HEK293 (cell line): ENCODE data around the gene CARS1.

Experiments used
- CTCF ChIA-PET: fragments of 350-600 bp; formaldehyde crosslinking; extraction: SDS; loops from one replicate; lab custom pipeline; 2021; ENCODE audit warnings: antibody characterized with exemption; lab: Yijun Ruan, JAX
- POLR2A ChIA-PET: fragments of 300-600 bp; formaldehyde crosslinking; extraction: SDS; loops from one replicate; lab custom pipeline; 2020; ENCODE audit warnings: antibody characterized with exemption, inconsistent platforms; lab: Yijun Ruan, JAX
- H3K27ac ChIP-seq: fragments of 200-500 bp; sonication (Bioruptor generic); 2 replicates; pipeline ENCODE4 v1.5.1; 2014; ENCODE audit warnings: low read depth, low read length, control low read depth, inconsistent platforms; ENCODE audit errors: extremely low read depth
- H3K36me3 ChIP-seq, 2 experiments: fragments of 200-500 bp in 1 of 2; sonication (Bioruptor generic) in 1 of 2; 1 replicate in 1 of 2; 2 replicates in 1 of 2; pipeline ENCODE4 v1.5.1; 2014 to 2017; ENCODE audit warnings: inconsistent platforms in 2 of 2, low read length in 2 of 2; ENCODE audit not compliant: control insufficient read depth in 2 of 2, insufficient read depth in 1 of 2
- H3K4me1 ChIP-seq: fragments of 200-500 bp; sonication (Bioruptor generic); 2 replicates; pipeline ENCODE4 v1.5.1; 2014; ENCODE audit warnings: mild to moderate bottlenecking, low read length, inconsistent platforms; ENCODE audit not compliant: control insufficient read depth, insufficient read depth
- H3K4me3 ChIP-seq: 2 replicates; pipeline ENCODE4 v1.5.1; 2011; ENCODE audit warnings: low read depth, mild to moderate bottlenecking, control low read depth, low read length, moderate library complexity
- H3K9me3 ChIP-seq: fragments of 200-500 bp; sonication (Bioruptor generic); 2 replicates; pipeline ENCODE4 v1.5.1; 2014; ENCODE audit warnings: low read depth, low read length, inconsistent platforms; ENCODE audit not compliant: control insufficient read depth, insufficient read depth
- KLF10 ChIP-seq: fragments of 450-650 bp; IDR thresholded peaks from 2 replicates; pipeline ENCODE4 v1.5.1; 2018; ENCODE audit warnings: missing biosample characterization, mild to moderate bottlenecking, missing genetic modification characterization
- SP7 ChIP-seq: fragments of 450-650 bp; formaldehyde crosslinking; IDR thresholded peaks from 2 replicates; pipeline ENCODE4 v1.5.1; 2016; ENCODE audit warnings: missing biosample characterization, missing genetic modification characterization
- ZBTB7A ChIP-seq: fragments of 450-650 bp; formaldehyde crosslinking; IDR thresholded peaks from 2 replicates; pipeline ENCODE4 v1.5.1; 2016; ENCODE audit warnings: low read depth, missing biosample characterization, missing genetic modification characterization
- ZNF16 ChIP-seq: fragments of 450-650 bp; formaldehyde crosslinking; IDR thresholded peaks from 2 replicates; pipeline ENCODE4 v1.5.1; 2016; ENCODE audit warnings: low read depth, missing biosample characterization, missing genetic modification characterization
- ZNF169 ChIP-seq: fragments of 450-650 bp; formaldehyde crosslinking; IDR thresholded peaks from 2 replicates; pipeline ENCODE4 v1.5.1; 2016; ENCODE audit warnings: missing biosample characterization, missing genetic modification characterization
- ZNF416 ChIP-seq: fragments of 450-650 bp; formaldehyde crosslinking; IDR thresholded peaks from 2 replicates; pipeline ENCODE4 v1.5.1; 2016; ENCODE audit warnings: missing biosample characterization, missing genetic modification characterization
- ZNF514 ChIP-seq: fragments of 450-650 bp; formaldehyde crosslinking; IDR thresholded peaks from 2 replicates; pipeline ENCODE4 v1.5.1; 2016; ENCODE audit warnings: missing biosample characterization, missing genetic modification characterization
- ZNF544 ChIP-seq: fragments of 450-650 bp; formaldehyde crosslinking; IDR thresholded peaks from 2 replicates; pipeline ENCODE4 v1.5.0; 2017; ENCODE audit warnings: missing biosample characterization, missing genetic modification characterization
- ZNF610 ChIP-seq: fragments of 450-650 bp; formaldehyde crosslinking; IDR thresholded peaks from 2 replicates; pipeline ENCODE4 v1.5.1; 2016; ENCODE audit warnings: missing biosample characterization, missing genetic modification characterization, borderline replicate concordance
- ZNF626 ChIP-seq: fragments of 450-650 bp; sonication (Bioruptor Pico); formaldehyde crosslinking; IDR thresholded peaks from 2 replicates; pipeline ENCODE4 v1.5.1; 2018; ENCODE audit warnings: missing biosample characterization, missing genetic modification characterization, inconsistent platforms
- ZNF660 ChIP-seq: fragments of 450-650 bp; IDR thresholded peaks from 2 replicates; pipeline ENCODE4 v1.5.1; 2018; ENCODE audit warnings: missing biosample characterization, mild to moderate bottlenecking, missing genetic modification characterization
- ZNF837 ChIP-seq: fragments of 450-650 bp; formaldehyde crosslinking; IDR thresholded peaks from 2 replicates; pipeline ENCODE4 v1.5.1; 2016; ENCODE audit warnings: missing biosample characterization, missing genetic modification characterization
- TF ChIP-seq, protein P1 (sequence below): fragments of 450-650 bp; formaldehyde crosslinking; IDR thresholded peaks from 2 replicates; pipeline ENCODE4 v1.5.1; 2016; ENCODE audit warnings: missing biosample characterization, missing genetic modification characterization
- TF ChIP-seq, protein P2 (sequence below): fragments of 450-650 bp; formaldehyde crosslinking; optimal IDR thresholded peaks from 2 replicates; pipeline ENCODE3; 2016; ENCODE audit warnings: missing biosample characterization, mild to moderate bottlenecking, missing genetic modification characterization
- TF ChIP-seq, protein P3 (sequence below): IDR thresholded peaks from 2 replicates; pipeline ENCODE4 v1.6.1; 2011; ENCODE audit warnings: mild to moderate bottlenecking, low read depth, low read length, borderline replicate concordance
- TF ChIP-seq, protein P4 (sequence below): fragments of 450-650 bp; formaldehyde crosslinking; IDR thresholded peaks from 2 replicates; pipeline ENCODE4 v1.5.0; 2017; ENCODE audit warnings: missing biosample characterization, missing genetic modification characterization, borderline replicate concordance

Gene CARS1

DNA sequence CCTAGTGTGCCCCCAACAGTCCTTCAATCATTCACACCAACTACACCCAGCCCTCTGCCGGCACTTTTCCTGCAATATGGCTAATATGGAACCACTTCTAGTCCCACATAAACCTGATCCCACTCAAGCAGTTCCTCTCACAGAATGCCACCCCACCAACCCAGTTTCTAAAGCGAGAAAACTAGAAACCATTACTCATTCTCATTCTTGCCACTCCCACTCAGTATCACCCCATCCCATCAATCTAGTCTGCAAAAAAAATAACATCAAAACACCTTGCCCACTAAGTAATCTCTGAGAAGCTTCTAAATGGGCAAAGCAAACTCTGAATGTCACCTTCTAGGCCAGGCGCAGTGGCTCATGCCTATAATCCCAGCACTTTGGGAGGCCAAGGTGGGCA lies 83.0 kb downstream of the CARS1 start:
- Histone ChIP-seq H3K4me3 (no peak overlapping the region), H3K36me3 (peaks cover 22 to 100% of the 10 kb centered on the region in 2 experiments), H3K27ac (no peak overlapping the region), H3K4me1 (no peaks in the 10 kb centered on the region), H3K9me3 (no peaks in the 10 kb centered on the region)
- TF ChIP-seq KLF10, result no peak
- TF ChIP-seq ZNF514, result no peak
- TF ChIP-seq ZNF837 (tag by site-specific recombination), result no peak
- POLR2A ChIA-PET, result no interaction called here
- CTCF ChIA-PET, result interaction anchor here (1.4 to 2.1 kb wide), 3 partner anchors 9 to 117 kb away, joined by 4 to 17 read pairs (median 8); no protein-coding TSS in a partner anchor

DNA sequence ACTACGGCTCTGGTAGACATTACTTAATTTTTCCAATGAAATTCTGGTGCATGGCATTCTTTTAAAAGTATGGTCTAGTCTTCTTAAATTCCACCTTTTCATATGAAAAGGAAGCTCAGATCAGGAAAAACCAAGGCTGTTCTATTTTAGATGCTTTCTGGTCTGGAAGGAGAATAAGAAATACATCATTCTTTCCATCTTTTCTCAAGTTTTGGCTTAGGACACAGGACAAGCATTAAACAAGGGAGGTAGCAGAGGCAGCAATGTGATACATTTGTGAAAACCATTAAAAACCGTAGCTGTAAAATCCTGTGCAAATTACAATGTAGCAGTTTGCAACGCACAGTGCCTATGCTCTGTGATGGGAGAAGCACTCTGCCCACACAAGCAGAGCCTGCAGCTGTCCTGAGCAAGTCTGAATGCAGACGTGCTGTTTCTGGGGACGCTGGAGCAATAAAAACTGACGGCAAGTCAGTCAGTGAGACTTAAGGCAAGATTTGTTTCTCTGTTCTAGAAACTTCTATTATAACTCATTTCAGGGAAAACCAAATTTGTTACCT lies 88.8 kb downstream of the CARS1 start:
- POLR2A ChIA-PET, result no interaction called here
- TF ChIP-seq, protein P1, sequence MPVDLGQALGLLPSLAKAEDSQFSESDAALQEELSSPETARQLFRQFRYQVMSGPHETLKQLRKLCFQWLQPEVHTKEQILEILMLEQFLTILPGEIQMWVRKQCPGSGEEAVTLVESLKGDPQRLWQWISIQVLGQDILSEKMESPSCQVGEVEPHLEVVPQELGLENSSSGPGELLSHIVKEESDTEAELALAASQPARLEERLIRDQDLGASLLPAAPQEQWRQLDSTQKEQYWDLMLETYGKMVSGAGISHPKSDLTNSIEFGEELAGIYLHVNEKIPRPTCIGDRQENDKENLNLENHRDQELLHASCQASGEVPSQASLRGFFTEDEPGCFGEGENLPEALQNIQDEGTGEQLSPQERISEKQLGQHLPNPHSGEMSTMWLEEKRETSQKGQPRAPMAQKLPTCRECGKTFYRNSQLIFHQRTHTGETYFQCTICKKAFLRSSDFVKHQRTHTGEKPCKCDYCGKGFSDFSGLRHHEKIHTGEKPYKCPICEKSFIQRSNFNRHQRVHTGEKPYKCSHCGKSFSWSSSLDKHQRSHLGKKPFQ, result no peak
- no peak for TF ChIP-seq ZNF169 (tag by site-specific recombination)
- no peak for TF ChIP-seq ZNF610 (tag by site-specific recombination)
- TF ChIP-seq ZNF514, result no peak
- no peak for TF ChIP-seq ZNF544 (tag by site-specific recombination)
- TF ChIP-seq ZNF626, result no peak
- TF ChIP-seq, protein P2, sequence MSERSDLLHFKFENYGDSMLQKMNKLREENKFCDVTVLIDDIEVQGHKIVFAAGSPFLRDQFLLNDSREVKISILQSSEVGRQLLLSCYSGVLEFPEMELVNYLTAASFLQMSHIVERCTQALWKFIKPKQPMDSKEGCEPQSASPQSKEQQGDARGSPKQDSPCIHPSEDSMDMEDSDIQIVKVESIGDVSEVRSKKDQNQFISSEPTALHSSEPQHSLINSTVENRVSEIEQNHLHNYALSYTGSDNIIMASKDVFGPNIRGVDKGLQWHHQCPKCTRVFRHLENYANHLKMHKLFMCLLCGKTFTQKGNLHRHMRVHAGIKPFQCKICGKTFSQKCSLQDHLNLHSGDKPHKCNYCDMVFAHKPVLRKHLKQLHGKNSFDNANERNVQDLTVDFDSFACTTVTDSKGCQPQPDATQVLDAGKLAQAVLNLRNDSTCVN, result no peak
- no peak for TF ChIP-seq SP7
- TF ChIP-seq, protein P3, sequence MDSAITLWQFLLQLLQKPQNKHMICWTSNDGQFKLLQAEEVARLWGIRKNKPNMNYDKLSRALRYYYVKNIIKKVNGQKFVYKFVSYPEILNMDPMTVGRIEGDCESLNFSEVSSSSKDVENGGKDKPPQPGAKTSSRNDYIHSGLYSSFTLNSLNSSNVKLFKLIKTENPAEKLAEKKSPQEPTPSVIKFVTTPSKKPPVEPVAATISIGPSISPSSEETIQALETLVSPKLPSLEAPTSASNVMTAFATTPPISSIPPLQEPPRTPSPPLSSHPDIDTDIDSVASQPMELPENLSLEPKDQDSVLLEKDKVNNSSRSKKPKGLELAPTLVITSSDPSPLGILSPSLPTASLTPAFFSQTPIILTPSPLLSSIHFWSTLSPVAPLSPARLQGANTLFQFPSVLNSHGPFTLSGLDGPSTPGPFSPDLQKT, result no peak
- TF ChIP-seq ZBTB7A (tag by site-specific recombination), result no peak
- no peak for TF ChIP-seq ZNF660 (tag by site-specific recombination)
- TF ChIP-seq ZNF416, result no peak
- no peak for TF ChIP-seq ZNF16 (tag by site-specific recombination)
- TF ChIP-seq, protein P4, sequence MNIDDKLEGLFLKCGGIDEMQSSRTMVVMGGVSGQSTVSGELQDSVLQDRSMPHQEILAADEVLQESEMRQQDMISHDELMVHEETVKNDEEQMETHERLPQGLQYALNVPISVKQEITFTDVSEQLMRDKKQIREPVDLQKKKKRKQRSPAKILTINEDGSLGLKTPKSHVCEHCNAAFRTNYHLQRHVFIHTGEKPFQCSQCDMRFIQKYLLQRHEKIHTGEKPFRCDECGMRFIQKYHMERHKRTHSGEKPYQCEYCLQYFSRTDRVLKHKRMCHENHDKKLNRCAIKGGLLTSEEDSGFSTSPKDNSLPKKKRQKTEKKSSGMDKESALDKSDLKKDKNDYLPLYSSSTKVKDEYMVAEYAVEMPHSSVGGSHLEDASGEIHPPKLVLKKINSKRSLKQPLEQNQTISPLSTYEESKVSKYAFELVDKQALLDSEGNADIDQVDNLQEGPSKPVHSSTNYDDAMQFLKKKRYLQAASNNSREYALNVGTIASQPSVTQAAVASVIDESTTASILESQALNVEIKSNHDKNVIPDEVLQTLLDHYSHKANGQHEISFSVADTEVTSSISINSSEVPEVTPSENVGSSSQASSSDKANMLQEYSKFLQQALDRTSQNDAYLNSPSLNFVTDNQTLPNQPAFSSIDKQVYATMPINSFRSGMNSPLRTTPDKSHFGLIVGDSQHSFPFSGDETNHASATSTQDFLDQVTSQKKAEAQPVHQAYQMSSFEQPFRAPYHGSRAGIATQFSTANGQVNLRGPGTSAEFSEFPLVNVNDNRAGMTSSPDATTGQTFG (tag by site-specific recombination), result no peak
- TF ChIP-seq, all 188 proteins: peak for 0
- Histone ChIP-seq H3K4me1 (no peaks in the 10 kb centered on the region), H3K36me3 (peaks cover 21 to 99% of the 10 kb centered on the region in 2 experiments), H3K9me3 (no peaks in the 10 kb centered on the region), H3K4me3 (no peak overlapping the region), H3K27ac (no peak overlapping the region)
- CTCF ChIA-PET, result interaction anchor here (0.6 to 1.3 kb wide), 2 partner anchors 14 to 68 kb away, joined by 3 to 6 read pairs; no protein-coding TSS in a partner anchor
